HG02763 (cell line): ENCODE results near the gene OR9A2.

Source experiments
- ATAC-seq: cut with Tn5 transposase; IDR thresholded peaks from one replicate; pipeline ENCODE4 v1.9.1; 2021; ENCODE audit warnings: mild to moderate bottlenecking, moderate library complexity; ENCODE audit not compliant: unreplicated experiment

Gene OR9A2, protein sequence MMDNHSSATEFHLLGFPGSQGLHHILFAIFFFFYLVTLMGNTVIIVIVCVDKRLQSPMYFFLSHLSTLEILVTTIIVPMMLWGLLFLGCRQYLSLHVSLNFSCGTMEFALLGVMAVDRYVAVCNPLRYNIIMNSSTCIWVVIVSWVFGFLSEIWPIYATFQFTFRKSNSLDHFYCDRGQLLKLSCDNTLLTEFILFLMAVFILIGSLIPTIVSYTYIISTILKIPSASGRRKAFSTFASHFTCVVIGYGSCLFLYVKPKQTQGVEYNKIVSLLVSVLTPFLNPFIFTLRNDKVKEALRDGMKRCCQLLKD

GRCh38 chr7:143027032-143027431, at the start of gene OR9A2:
Gene OR9A2, minus strand, starts transcription at chr7:143027132. Its CDS starts 0 bp downstream, at chr7:143027132.
- no peak for ATAC-seq

DNA sequence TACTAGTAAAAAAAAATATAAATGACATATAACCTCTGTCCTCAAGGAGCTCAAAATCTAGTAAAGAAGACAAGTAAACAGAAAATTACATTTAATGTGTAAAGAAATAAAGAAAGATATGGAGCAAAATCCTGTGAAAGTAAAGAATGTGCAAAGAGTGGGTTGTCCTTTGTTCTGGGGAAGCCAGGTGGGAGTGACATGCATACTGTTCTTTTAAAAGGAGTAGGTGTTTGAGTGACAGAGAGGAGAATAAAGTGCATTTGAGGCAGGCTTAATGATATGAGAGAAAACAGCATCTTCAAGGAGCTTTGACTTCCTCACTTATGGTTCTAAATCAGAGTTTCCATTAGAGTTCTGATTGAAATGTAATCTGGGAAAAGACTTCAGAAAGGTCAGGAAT, 47.2 kb upstream of the OR9A2 start:
- no peak for ATAC-seq

GRCh38 chr7:143073556-143073955, 46.6 kb upstream of the OR9A2 start:
- no peak for ATAC-seq

- no peak for ATAC-seq
Measured at GRCh38 chr7:143069912-143070500, 43.1 kb upstream of the OR9A2 start.

DNA sequence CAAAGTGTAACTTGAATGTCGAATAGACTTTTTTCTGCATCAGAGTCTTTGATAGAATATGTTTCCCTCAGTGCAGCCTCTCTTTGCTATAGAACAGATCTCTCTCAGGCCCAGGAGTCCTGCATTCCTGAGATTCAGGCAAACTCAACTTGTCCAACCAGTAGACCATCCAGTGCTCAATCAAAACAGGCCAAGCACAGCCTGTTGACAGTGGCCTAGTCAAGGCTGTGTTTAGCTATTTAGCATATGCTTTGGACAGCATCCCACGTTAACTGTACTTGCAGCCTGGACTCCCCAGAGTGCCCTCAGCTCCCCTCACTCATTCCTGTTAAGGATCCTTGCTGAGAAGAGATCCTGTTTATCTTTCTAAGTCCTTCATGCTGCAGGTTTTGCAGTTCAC, 41.5 kb upstream of the OR9A2 start:
- ATAC-seq = no peak

DNA sequence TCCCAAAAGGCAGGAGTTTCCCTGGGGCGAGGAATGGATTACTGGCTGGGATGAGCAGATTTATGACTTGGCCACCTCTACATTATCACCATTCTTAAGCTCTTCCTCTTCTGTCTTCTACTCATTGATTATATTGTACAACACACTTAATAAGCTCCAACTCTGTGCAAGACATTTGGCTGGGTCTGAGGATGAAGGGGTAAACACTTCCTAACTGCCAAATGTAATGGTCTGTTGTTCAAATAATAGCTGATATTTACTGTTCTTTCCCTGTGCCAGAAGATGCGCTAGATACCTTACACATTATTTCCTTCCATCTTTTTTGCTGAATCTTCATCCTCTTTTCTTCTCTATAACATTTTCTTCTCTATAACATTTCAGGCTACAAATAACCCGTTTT, 36.8 kb upstream of the OR9A2 start:
- no peak for ATAC-seq

DNA sequence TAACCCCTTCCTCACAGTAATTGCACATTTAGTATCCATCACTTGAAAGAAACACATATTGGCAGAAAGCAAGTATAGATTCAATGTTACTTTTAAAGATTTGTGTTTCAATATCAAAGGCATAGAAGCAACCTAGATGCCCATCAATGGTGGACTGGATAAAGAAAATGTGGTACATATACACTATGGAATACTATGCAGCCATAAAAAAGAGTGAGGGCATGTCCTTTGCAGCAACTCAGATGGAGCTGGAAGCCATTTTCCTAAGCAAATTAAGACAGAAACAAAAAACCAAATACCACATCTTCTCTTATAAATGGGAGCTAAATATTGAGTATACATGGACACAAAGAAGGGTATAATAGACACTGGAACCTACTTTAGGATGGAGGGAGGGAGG, 28.8 kb upstream of the OR9A2 start:
- ATAC-seq = no peak

DNA sequence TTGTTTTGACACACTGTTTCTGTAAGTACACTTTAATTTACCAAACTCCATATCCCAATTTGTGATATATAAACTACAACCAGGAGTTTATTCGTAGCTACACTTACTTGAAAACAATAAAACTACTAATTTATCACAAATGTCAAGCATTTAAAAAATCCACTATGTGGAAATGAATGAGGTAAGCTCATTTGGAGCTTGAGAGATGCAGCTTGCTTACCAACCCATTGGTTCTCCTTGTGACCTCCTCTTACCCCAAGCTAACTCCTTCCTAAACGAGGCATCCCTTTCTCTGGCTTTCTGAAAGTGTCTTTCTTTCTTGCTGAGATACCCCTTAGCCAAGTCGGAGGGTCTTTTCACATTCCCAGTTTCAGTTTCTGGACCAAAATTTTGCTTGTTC, 27.7 kb upstream of the OR9A2 start:
- no peak for ATAC-seq

DNA sequence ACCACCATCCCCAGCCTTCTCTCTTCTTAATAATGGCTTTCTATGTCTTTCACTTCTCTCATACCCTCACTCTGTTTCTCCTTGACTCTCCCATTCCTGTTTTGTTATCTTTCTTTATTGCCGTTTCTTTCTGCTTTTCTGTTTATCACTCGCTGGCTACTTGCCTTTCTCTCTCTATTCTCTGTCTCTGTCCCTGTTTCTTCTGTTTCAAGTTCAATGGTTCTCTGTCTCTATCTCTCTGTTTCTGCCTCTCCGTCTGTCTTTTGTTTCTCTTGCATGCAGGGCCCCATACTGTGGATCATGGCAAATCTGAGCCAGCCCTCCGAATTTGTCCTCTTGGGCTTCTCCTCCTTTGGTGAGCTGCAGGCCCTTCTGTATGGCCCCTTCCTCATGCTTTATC, 25.1 kb upstream of the OR9A2 start, which contains the start of gene OR6V1:
Gene OR6V1 (plus strand): TSS at position 301 of the 400 bp plus-strand sequence. CDS start 0 bp downstream, at position 301.
- no peak for ATAC-seq

- no peak for ATAC-seq
Measured at GRCh38 chr7:143050931-143051330, 24.0 kb upstream of the OR9A2 start.

GRCh38 chr7:143049362-143049761, 22.4 kb upstream of the OR9A2 start:
- ATAC-seq = no peak

DNA sequence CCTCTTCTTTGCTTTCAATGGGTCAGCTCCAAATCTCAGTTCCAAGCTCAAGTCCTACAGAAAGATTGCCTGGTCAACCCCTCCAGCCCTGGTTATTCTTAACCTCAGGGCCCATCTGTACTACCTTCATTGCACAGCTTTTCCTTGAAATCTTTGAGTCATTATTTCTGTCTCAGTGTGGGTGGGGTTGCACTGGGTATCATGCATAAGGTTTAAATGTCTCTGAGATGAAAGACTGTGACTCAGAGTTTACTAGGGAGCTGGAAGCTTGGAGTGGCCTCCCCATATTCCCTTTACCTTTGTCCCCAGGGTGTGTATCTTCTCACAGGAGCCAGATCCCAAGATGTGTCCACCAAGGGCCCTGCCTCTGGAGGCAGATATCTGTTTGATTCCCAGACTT, 21.9 kb upstream of the OR9A2 start:
- no peak for ATAC-seq

- no peak for ATAC-seq
Measured at GRCh38 chr7:143047326-143047725, 20.4 kb upstream of the OR9A2 start.

GRCh38 chr7:143046426-143046851, 19.5 kb upstream of the OR9A2 start:
- ATAC-seq = no peak

DNA sequence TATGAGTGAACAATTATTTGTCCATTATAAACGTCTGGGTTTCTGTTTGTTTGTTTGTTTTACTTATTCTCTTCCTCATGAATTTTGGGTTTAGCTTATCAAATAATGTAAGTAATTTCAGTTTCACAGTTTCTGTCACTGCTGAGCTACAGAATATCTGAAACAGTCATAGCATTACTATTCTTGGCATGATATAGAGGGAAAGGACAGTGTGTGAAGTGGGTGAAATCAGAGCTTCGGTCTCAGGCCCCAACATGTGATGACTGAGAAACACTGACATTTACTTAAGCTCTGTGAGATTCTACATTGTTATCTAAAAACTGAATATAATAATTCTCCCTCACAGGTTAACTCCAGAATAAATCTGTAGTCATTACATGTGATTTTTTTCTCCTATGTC, 16.5 kb upstream of the OR9A2 start:
- no peak for ATAC-seq

GRCh38 chr7:143042790-143043271, 15.9 kb upstream of the OR9A2 start:
- no peak for ATAC-seq

- ATAC-seq = no peak
Measured at GRCh38 chr7:143042159-143042789, 15.3 kb upstream of the OR9A2 start.

DNA sequence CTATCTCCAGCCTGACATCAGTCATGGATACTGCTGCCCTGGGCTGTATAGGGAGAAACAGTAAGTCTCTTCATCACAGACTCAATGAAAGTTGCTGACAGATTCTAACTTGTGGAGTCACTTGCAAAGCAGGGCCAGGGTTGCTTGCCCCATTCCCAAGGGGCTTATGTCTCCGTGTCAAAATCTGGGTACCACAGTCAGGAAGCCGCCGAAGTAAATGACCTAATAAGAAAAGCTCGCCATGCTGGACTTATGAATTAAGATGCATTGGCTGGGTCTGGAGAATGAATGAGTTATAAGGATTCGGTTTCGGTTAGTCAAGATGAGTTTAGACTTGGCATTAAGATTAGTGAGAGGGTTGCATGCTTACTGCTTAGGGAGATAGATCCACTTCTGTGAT, 14.4 kb upstream of the OR9A2 start:
- ATAC-seq = no peak

- ATAC-seq = no peak
Measured at GRCh38 chr7:143040209-143040715, 13.3 kb upstream of the OR9A2 start.

DNA sequence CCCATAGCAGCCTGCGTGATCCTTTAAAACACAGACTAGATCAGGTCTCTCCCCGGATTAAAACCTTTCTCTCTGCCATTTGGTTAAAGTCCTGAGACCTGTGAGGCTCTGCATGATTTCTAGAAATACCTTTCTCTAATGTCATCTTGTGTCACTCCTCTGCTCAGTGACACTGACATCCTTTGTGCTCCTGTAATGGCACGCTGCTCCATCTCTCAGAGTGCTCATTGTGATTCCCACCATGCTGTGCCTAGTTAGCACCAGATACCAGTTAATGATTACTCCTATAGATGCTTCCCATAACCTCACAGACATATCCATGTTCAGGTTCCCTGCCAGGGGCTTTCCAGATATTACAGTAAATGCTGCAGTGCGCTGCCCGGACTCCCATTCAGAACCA, 11.7 kb upstream of the OR9A2 start:
- no peak for ATAC-seq

GRCh38 chr7:143027683-143028082, 751 bp upstream of the OR9A2 start:
- ATAC-seq = no peak

- no peak for ATAC-seq
Measured at GRCh38 chr7:143025371-143025770, 1.6 kb downstream of the OR9A2 start.
